Vagina (tissue), 2 donors: Measurements from ENCODE around the gene ADGRG4. TPM values are rescaled to one million over a fixed set of nuclear protein-coding genes. Genes with fewer than 3 reads are reported as not detected.
"Not testable (repeated sequence)": the region's sequence is repeated elsewhere in the genome, so short reads cannot be mapped to it uniquely, and the experiment has no call there.

ENCODE experiments used
- DNase-seq, 2 donors: peaks; one replicate each; pipeline ENCODE4 v3.0.0-alpha.2; 2017; ENCODE audit errors: extremely low spot score in 2 of 2
- H3K27ac ChIP-seq: fragments of 200-600 bp; sonication (generic); one replicate; pipeline ENCODE4 v1.5.1; 2019
- H3K27me3 ChIP-seq: fragments of 200-600 bp; sonication (generic); one replicate; pipeline ENCODE4 v1.5.1; 2019
- H3K36me3 ChIP-seq, 2 donors: fragments of 200-600 bp; sonication (generic); one replicate each; pipeline ENCODE4 v1.5.1; 2017 to 2019
- H3K4me1 ChIP-seq: fragments of 200-600 bp; sonication (generic); one replicate; pipeline ENCODE4 v1.5.1; 2019
- H3K4me3 ChIP-seq, 2 donors: fragments of 200-600 bp; sonication (generic); 1 replicate in 1 of 2; 2 replicates in 1 of 2; pipeline ENCODE4 v1.5.1; 2016 to 2019
- H3K9me3 ChIP-seq: fragments of 200-600 bp; sonication (generic); one replicate; pipeline ENCODE4 v1.5.1; 2019
- POLR2A ChIP-seq, 2 donors: fragments of 450-650 bp; IDR thresholded peaks; one replicate each; pipeline ENCODE4 v1.6.1; 2017; ENCODE audit warnings: antibody characterized with exemption in 2 of 2, mild to moderate bottlenecking in 2 of 2, moderate library complexity in 2 of 2
- POLR2AphosphoS5 ChIP-seq, 2 donors: sonication (generic); formaldehyde crosslinking; IDR thresholded peaks; one replicate each; pipeline ENCODE4 v1.9.0; 2017; ENCODE audit warnings: antibody characterized with exemption in 2 of 2, mild to moderate bottlenecking in 2 of 2, low read depth in 1 of 2; ENCODE audit not compliant: insufficient read depth in 1 of 2
- intact Hi-C: fragments of 100-400 bp; cut with DNase I; formaldehyde crosslinking; loops from one replicate; pipeline ENCODE4 v1.15.1; 2023
- total RNA-seq: library from RNA; depleted of rRNA; stranded (reverse); fragments of >200 nt; gene quantifications from one replicate; pipeline ENCODE4 v1.2.3, GENCODE V29; 2016
- TF ChIP-seq, protein P1 (sequence below), 3 experiments: fragments of 450-650 bp in 2 of 3; fragments of 200-600 bp in 1 of 3; sonication (generic) in 1 of 3; IDR thresholded peaks; one replicate each; pipeline ENCODE4 v1.5.1; 2017 to 2019; ENCODE audit warnings: antibody characterized with exemption in 3 of 3, mild to moderate bottlenecking in 2 of 3, moderate library complexity in 2 of 3

Gene ADGRG4, protein sequence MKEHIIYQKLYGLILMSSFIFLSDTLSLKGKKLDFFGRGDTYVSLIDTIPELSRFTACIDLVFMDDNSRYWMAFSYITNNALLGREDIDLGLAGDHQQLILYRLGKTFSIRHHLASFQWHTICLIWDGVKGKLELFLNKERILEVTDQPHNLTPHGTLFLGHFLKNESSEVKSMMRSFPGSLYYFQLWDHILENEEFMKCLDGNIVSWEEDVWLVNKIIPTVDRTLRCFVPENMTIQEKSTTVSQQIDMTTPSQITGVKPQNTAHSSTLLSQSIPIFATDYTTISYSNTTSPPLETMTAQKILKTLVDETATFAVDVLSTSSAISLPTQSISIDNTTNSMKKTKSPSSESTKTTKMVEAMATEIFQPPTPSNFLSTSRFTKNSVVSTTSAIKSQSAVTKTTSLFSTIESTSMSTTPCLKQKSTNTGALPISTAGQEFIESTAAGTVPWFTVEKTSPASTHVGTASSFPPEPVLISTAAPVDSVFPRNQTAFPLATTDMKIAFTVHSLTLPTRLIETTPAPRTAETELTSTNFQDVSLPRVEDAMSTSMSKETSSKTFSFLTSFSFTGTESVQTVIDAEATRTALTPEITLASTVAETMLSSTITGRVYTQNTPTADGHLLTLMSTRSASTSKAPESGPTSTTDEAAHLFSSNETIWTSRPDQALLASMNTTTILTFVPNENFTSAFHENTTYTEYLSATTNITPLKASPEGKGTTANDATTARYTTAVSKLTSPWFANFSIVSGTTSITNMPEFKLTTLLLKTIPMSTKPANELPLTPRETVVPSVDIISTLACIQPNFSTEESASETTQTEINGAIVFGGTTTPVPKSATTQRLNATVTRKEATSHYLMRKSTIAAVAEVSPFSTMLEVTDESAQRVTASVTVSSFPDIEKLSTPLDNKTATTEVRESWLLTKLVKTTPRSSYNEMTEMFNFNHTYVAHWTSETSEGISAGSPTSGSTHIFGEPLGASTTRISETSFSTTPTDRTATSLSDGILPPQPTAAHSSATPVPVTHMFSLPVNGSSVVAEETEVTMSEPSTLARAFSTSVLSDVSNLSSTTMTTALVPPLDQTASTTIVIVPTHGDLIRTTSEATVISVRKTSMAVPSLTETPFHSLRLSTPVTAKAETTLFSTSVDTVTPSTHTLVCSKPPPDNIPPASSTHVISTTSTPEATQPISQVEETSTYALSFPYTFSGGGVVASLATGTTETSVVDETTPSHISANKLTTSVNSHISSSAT (N-terminal part only)
- total RNA-seq: 0.25 TPM

DNA sequence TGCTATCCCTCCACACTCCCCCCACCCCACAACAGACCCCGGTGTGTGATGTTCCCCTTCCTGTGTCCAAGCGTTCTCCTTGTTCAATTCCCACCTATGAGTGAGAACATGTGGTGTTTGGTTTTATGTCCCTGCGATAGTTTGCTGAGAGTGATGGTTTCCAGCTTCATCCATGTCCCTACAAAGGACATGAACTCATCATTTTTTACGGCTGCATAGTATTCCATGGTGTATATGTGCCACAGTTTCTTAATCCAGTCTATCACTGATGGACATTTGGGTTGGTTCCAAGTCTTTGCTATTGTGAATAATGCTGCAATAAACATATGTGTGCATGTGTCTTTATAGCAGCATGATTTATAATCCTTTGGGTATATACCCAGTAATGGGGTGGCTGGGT, at the start of gene ADGRG4:
TSS of gene ADGRG4 (plus strand) at position 243 of the 400 bp plus-strand sequence. CDS start 7,815 bp downstream, outside the sequence.
- intact Hi-C loops, H3K9me3 ChIP-seq, H3K4me3 ChIP-seq, H3K27me3 ChIP-seq, H3K36me3 ChIP-seq, H3K4me1 ChIP-seq, DNase-seq, H3K27ac ChIP-seq: not testable (repeated sequence)

DNA sequence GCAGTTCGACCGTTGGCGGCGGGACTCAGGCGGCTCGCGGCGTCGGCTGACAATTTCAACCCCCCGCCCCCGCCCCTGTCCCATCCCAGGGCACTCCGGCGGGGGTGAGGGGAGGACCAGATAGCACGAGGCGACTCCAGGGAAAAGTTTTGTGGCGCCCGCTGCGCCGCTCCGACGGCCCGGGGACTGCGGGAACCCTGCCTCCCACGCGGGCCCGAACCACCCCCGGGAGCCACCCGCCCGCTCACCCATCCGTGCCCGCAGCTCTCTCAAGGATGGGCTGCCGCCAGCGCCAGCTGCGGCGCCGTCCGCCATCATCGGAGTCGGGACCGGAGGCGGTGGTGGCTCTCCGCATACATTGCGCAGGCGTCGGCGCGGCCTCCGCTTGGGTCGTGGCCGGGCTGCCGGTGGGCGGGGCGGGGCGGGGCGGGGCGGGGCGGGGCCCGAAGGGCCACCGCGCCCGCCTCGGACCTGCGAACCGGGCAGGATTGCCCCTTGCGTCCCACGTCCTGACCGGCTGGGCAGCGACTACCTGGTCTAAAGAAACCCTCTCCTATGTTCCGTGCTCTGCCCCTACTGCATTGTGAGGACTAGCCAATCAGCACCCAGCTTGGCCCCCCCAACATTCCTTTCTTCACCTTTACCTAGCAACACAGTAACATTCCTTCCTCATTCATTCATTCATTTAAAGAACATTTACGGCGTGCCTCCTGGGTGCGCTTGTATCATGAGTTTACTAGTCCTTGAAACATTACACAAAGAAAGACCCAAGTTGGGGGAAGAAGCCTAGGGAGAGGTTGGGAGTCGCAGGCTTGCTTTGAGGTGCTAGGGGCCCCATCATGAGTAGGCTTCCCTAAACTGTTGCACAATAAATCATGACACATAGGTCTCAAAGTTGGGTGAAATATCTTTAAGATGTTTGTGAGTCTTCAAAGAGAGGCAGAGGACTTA, 49.4 kb upstream of the ADGRG4 start, which contains the start of gene MAP7D3:
TSS of gene MAP7D3 (minus strand) at position 360 of the 951 bp plus-strand sequence. CDS start at position 318, 42 bp downstream.
- DNase-seq: no peak
- H3K36me3 ChIP-seq: no peaks in the 10 kb centered on the region
- no peaks in the 10 kb centered on the region for H3K27me3 ChIP-seq
- intact Hi-C loops: no loop called here
- H3K4me1 ChIP-seq: peaks cover 13% of the 10 kb centered on the region
- H3K9me3 ChIP-seq: no peaks in the 10 kb centered on the region
- H3K27ac ChIP-seq: peak within 1 kb of the TSS; percentile 69
- peak within 1 kb of the TSS; percentile 64 to 70 for H3K4me3 ChIP-seq
- TF ChIP-seq POLR2AphosphoS5 (IDR thresholded peaks at IDR 0.05; ENCODE audit: insufficient read depth in 1 of 2, low read depth in 1 of 2) (peak in 1 of 2 donors; percentile 69), POLR2A (IDR thresholded peaks at IDR 0.05) (peak in 1 of 2 donors; percentile 45)
- TF ChIP-seq, protein P1, sequence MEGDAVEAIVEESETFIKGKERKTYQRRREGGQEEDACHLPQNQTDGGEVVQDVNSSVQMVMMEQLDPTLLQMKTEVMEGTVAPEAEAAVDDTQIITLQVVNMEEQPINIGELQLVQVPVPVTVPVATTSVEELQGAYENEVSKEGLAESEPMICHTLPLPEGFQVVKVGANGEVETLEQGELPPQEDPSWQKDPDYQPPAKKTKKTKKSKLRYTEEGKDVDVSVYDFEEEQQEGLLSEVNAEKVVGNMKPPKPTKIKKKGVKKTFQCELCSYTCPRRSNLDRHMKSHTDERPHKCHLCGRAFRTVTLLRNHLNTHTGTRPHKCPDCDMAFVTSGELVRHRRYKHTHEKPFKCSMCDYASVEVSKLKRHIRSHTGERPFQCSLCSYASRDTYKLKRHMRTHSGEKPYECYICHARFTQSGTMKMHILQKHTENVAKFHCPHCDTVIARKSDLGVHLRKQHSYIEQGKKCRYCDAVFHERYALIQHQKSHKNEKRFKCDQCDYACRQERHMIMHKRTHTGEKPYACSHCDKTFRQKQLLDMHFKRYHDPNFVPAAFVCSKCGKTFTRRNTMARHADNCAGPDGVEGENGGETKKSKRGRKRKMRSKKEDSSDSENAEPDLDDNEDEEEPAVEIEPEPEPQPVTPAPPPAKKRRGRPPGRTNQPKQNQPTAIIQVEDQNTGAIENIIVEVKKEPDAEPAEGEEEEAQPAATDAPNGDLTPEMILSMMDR (IDR thresholded peaks at IDR 0.05): no peak

DNA sequence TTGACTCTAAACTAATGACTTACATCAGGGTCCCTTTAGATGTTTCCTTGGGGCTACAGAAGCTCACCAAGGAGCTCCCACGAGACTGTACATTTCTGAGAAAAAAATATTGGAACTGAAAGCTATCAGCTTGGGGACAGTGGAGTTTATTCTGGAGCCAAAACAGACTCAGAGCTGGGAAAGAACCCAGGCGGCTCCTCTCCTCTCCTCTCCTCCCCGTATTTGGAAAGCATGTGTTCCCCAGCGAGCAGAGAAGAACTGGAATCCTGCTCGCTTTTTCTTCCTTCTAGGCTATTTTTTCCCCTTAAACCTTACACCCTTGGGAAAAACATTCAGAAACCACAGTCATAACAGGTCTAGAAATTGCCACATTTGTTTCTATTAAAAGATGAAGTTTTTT, 45.2 kb upstream of the ADGRG4 start:
- Histone ChIP-seq H3K4me3 (no peak overlapping the region), H3K4me1 (peaks cover 4% of the 10 kb centered on the region), H3K27me3 (no peaks in the 10 kb centered on the region), H3K27ac (peak overlapping the region; percentile 51), H3K9me3 (no peaks in the 10 kb centered on the region), H3K36me3 (no peaks in the 10 kb centered on the region)
- DNase-seq: no peak
- TF ChIP-seq, protein P1 (IDR thresholded peaks at IDR 0.05): no peak
- no peak for TF ChIP-seq POLR2A (IDR thresholded peaks at IDR 0.05)
- TF ChIP-seq POLR2AphosphoS5 (IDR thresholded peaks at IDR 0.05; ENCODE audit: insufficient read depth in 1 of 2, low read depth in 1 of 2): no peak
- intact Hi-C loops: no loop called here

DNA sequence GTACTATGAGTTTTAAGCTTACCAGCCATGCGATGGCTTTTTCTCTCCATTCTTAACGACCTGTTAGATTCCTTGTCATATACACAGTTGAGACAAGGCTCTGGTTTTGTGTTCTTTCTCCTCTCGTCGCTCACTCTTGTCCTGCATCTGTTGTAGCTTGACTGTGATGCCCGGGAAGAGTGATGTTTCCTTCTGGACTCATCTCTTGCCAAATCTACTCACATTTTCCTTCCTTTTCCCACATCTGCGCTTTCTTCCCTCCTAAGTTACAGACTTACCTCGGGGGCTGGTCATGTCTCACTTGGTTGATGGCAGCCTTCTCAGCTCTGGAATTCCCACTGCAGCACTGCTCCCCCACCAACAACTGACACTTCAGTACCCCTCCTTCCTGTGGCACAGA, 44.7 kb upstream of the ADGRG4 start:
- Histone ChIP-seq H3K9me3 (no peaks in the 10 kb centered on the region), H3K27ac (peak overlapping the region; percentile 51), H3K27me3 (no peaks in the 10 kb centered on the region), H3K36me3 (no peaks in the 10 kb centered on the region), H3K4me3 (no peak overlapping the region), H3K4me1 (peaks cover 4% of the 10 kb centered on the region)
- TF ChIP-seq, protein P1 (IDR thresholded peaks at IDR 0.05): no peak
- TF ChIP-seq POLR2AphosphoS5 (IDR thresholded peaks at IDR 0.05; ENCODE audit: insufficient read depth in 1 of 2, low read depth in 1 of 2) (no peak), POLR2A (IDR thresholded peaks at IDR 0.05) (no peak)
- no peak for DNase-seq
- intact Hi-C loops: loop anchor here (2.0 kb wide), 1 partner anchor 47 kb away; no protein-coding TSS in a partner anchor
